ENCODE data around the gene UTP14A.
A peak's percentile ranks its signal among the peaks of the same experiment; 100 is the strongest.

The UTP14A gene

GRCh38 chrX:129932821-129933321 lies 26.9 kb downstream of the UTP14A start:
- ATAC-seq: peak; percentile 1

DNA sequence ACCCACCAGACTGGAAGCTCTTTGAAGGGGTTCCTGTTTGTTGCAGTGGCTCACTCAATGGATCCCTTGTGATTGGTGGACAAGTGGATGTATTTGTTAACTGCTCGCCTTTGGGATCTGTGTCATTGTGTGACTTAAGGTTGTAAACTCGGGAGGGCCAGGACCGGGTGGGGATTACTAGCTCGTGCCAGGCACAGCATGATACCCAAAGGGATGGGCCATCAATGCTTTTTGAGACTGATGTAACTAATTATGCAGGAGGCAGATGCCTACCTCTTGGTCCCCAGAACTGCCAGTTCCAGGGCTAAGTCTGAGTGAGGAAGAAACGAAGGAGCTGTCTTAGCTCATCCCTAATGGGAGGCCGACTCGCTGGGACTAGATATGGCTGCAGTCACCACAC lies 27.7 kb downstream of the UTP14A start:
- H3K27ac Mint-ChIP-seq: no peak overlapping the region
- H3K4me1 Mint-ChIP-seq: peaks cover 12% of the 10 kb centered on the region
- H3K4me3 Mint-ChIP-seq: peak overlapping the region; percentile 78
- peaks cover 5% of the 10 kb centered on the region for H3K36me3 Mint-ChIP-seq
- ATAC-seq: no peak
- no peaks in the 10 kb centered on the region for H3K27me3 Mint-ChIP-seq
- H3K9me3 Mint-ChIP-seq: no peaks in the 10 kb centered on the region

More at GRCh38 chrX:129932821-129933321, 26.9 kb downstream of the UTP14A start:
- Mint-ChIP-seq H3K4me1 (peaks cover 12% of the 10 kb centered on the region), H3K4me3 (peak overlapping the region; percentile 80), H3K9me3 (no peaks in the 10 kb centered on the region), H3K27me3 (no peaks in the 10 kb centered on the region), H3K27ac (peak overlapping the region; percentile 44), H3K36me3 (peaks cover 5% of the 10 kb centered on the region)

DNA sequence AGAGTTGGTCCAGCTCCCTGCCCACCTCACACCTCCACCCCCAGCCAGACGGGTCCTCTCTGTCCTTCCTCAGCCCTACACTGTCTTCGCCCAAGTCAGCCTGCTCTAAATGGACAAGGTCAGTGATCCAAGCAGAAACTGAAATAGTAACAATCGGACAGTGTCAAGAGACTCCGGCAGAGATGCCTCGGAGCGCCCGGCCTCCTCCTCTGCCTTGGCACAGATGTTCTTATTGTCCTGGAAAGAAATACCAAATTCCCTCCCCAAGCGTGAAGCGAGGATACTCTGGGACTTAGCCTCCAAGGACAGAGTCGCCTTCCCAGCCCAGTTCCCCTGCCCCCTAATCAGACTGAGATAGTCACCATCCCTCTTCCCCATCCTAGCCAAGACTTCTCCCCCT lies 28.5 kb downstream of the UTP14A start:
- Mint-ChIP-seq H3K36me3 (peaks cover under 1% of the 10 kb centered on the region), H3K27ac (no peak overlapping the region), H3K27me3 (no peaks in the 10 kb centered on the region), H3K9me3 (no peaks in the 10 kb centered on the region), H3K4me3 (no peak overlapping the region), H3K4me1 (peaks cover 12% of the 10 kb centered on the region)
- ATAC-seq: no peak

DNA sequence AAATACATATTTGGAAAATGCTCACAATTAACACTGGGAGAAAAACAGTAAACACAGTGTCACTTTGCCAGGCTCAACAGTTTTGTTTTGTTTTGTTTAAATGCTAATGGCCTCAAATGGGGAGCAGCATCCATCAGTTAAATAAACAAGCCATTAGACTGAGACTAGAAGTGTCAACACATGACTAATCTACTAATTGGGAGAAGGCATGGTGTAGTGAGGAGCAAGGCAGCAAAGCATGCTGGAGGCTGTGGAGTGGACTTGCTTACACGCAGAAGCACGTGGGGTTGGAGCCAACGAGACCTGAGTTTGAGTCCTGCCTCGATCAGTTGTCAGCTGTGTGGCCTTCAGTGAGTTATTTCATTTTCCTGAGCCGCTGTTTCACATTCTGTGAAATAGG lies 29.0 kb downstream of the UTP14A start:
- Mint-ChIP-seq H3K36me3 (no peaks in the 10 kb centered on the region), H3K27me3 (no peaks in the 10 kb centered on the region), H3K27ac (no peak overlapping the region), H3K9me3 (no peaks in the 10 kb centered on the region), H3K4me3 (no peak overlapping the region), H3K4me1 (peaks cover 12% of the 10 kb centered on the region)
- ATAC-seq: no peak

GRCh38 chrX:129938081-129938480 lies 32.1 kb downstream of the UTP14A start:
- Mint-ChIP-seq H3K36me3 (no peaks in the 10 kb centered on the region), H3K4me1 (peaks cover 7% of the 10 kb centered on the region), H3K9me3 (no peaks in the 10 kb centered on the region), H3K27ac (no peak overlapping the region), H3K27me3 (no peaks in the 10 kb centered on the region), H3K4me3 (no peak overlapping the region)
- no peak for ATAC-seq

DNA sequence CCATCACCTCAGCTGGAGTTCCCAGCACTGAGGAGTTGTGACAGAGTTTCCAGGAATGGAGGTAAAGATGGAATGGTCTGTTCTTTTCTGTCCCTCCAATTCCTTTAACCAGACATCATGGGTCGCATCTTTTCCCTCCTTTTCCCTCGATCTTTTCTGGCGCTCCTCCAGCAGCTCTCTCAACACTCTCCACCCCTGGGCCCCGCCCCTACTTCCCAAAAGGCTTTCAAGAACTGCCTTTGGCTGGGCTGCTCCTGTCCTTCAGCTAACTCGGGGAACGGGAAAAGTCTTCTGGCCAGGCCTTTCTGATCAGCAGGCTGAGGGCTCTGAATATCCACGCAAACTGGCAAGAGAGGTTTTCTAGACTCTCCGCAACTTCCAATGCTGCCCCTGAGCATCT lies 34.0 kb downstream of the UTP14A start:
- H3K4me3 Mint-ChIP-seq: no peak overlapping the region
- no peak overlapping the region for H3K27ac Mint-ChIP-seq
- H3K4me1 Mint-ChIP-seq: peaks cover 7% of the 10 kb centered on the region
- H3K36me3 Mint-ChIP-seq: no peaks in the 10 kb centered on the region
- no peaks in the 10 kb centered on the region for H3K9me3 Mint-ChIP-seq
- no peaks in the 10 kb centered on the region for H3K27me3 Mint-ChIP-seq
- no peak for ATAC-seq

GRCh38 chrX:129940721-129941120 lies 34.8 kb downstream of the UTP14A start:
- Mint-ChIP-seq H3K36me3 (no peaks in the 10 kb centered on the region), H3K9me3 (no peaks in the 10 kb centered on the region), H3K27me3 (no peaks in the 10 kb centered on the region), H3K4me1 (peaks cover 7% of the 10 kb centered on the region), H3K4me3 (no peak overlapping the region), H3K27ac (no peak overlapping the region)
- ATAC-seq: no peak

DNA sequence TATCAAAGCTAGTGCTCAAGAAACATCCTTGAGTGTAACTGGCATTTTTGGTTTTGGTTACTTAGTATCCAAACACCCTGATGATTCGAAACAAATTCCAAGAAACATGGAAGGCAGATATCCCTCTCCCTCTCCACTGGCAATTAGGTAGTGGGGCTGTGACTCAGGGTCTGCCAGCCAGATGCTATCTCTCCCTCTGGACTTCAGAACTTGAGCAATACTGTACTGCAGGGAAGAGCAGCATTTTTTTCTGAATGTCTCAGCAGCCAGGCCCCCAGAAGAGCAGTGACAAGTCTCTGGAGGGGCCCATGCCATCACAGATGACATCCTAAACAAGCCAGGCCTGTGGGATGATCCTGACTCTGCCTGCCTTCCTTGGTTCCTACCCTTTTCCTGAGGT lies 39.2 kb downstream of the UTP14A start:
- Mint-ChIP-seq H3K36me3 (no peaks in the 10 kb centered on the region), H3K27ac (no peak overlapping the region), H3K4me1 (no peaks in the 10 kb centered on the region), H3K4me3 (no peak overlapping the region), H3K9me3 (no peaks in the 10 kb centered on the region), H3K27me3 (no peaks in the 10 kb centered on the region)
- ATAC-seq: no peak

GRCh38 chrX:129953334-129953648 lies 47.3 kb downstream of the UTP14A start:
- Mint-ChIP-seq H3K4me1 (peaks cover 27% of the 10 kb centered on the region), H3K9me3 (no peaks in the 10 kb centered on the region), H3K4me3 (peak overlapping the region; percentile 77), H3K27ac (peak overlapping the region; percentile 87), H3K27me3 (no peaks in the 10 kb centered on the region), H3K36me3 (no peaks in the 10 kb centered on the region)
- ATAC-seq: no peak

DNA sequence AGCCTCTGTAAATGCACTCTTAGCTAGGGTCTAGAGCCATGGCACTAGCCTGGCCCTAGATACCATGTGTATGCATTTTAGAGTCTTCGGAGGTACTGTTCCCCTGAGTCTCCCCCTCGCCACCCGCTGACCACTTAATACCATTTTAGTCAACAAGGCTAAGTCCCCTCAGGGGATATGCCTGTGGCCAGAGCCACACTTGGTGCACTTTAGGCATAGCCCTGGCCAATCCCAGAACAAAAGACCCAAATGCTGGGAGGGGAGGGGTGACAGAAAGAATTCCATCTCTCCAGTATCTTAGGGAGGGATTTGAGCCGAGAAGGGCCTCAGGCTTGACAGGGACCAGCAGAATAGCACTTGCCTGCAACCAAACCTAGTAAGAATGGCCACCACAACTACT lies 47.9 kb downstream of the UTP14A start:
- H3K9me3 Mint-ChIP-seq: no peaks in the 10 kb centered on the region
- no peaks in the 10 kb centered on the region for H3K36me3 Mint-ChIP-seq
- ATAC-seq: no peak
- H3K4me3 Mint-ChIP-seq: no peak overlapping the region
- H3K27ac Mint-ChIP-seq: no peak overlapping the region
- peaks cover 29% of the 10 kb centered on the region for H3K4me1 Mint-ChIP-seq
- H3K27me3 Mint-ChIP-seq: no peaks in the 10 kb centered on the region

DNA sequence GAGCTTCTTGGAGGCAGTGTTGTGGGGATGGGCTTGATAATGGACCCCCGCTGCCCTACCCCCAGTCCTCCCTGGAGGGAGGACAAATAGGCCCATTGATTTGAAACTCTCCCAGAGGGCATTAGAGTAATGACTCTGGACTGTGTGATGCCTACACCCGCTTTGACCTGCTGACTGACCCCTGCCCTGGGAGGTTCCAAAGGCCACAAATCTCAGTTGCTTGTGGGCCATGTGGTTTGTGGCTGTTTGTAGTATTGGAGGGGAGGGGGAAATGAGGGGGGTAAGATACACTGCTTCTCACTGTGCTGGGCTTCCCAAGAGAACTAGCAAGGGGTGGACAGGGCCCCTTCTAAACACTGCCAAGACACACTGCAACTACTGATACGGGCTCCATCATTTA lies 48.8 kb downstream of the UTP14A start:
- H3K27ac Mint-ChIP-seq: no peak overlapping the region
- H3K4me3 Mint-ChIP-seq: no peak overlapping the region
- no peaks in the 10 kb centered on the region for H3K9me3 Mint-ChIP-seq
- no peak for ATAC-seq
- peaks cover 32% of the 10 kb centered on the region for H3K4me1 Mint-ChIP-seq
- H3K27me3 Mint-ChIP-seq: no peaks in the 10 kb centered on the region
- no peaks in the 10 kb centered on the region for H3K36me3 Mint-ChIP-seq

DNA sequence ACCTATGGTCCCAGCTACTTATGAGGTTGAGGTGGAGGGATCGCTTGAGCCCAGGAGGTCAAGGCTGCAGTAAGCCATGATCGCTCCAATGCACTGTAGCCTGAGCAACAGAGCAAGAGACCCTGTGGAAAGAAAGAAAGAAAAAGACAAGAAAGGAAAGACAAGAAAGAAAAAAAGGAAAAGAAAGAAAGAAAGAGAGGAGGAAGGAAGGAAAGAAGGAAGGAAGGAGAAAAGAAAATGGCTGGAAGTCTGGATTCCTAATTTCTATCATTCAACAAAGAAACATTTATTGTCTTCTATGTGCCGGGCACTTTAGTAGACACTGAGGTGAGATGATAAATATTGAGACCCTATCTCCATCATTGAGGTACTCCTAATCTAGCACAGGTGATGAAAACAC lies 49.7 kb downstream of the UTP14A start:
- peak overlapping the region; percentile 10 for H3K27ac Mint-ChIP-seq
- no peak for ATAC-seq

GRCh38 chrX:129956145-129956544 lies 50.2 kb downstream of the UTP14A start:
- Mint-ChIP-seq H3K27me3 (no peaks in the 10 kb centered on the region), H3K9me3 (no peaks in the 10 kb centered on the region), H3K4me1 (peaks cover 37% of the 10 kb centered on the region), H3K27ac (no peak overlapping the region), H3K36me3 (no peaks in the 10 kb centered on the region), H3K4me3 (no peak overlapping the region)
- ATAC-seq: no peak

More for the DNA sequence above, 49.7 kb downstream of the UTP14A start:
- Mint-ChIP-seq H3K27me3 (no peaks in the 10 kb centered on the region), H3K4me3 (no peak overlapping the region), H3K4me1 (peaks cover 34% of the 10 kb centered on the region), H3K9me3 (no peaks in the 10 kb centered on the region), H3K36me3 (no peaks in the 10 kb centered on the region)

- H3K4me3 Mint-ChIP-seq: peak overlapping the region; percentile 68
- H3K9me3 Mint-ChIP-seq: no peaks in the 10 kb centered on the region
- peak overlapping the region; percentile 80 for H3K27ac Mint-ChIP-seq
- H3K36me3 Mint-ChIP-seq: no peaks in the 10 kb centered on the region
- H3K27me3 Mint-ChIP-seq: no peaks in the 10 kb centered on the region
- no peak for ATAC-seq
- H3K4me1 Mint-ChIP-seq: peaks cover 43% of the 10 kb centered on the region
These were observed 50.8 kb downstream of the UTP14A start for GRCh38 chrX:129956765-129957164.

- H3K36me3 Mint-ChIP-seq: no peaks in the 10 kb centered on the region
- ATAC-seq: peak; percentile 90
- H3K4me3 Mint-ChIP-seq: peak overlapping the region; percentile 75
- peak overlapping the region; percentile 80 for H3K27ac Mint-ChIP-seq
- no peaks in the 10 kb centered on the region for H3K27me3 Mint-ChIP-seq
- H3K4me1 Mint-ChIP-seq: peaks cover 42% of the 10 kb centered on the region
- H3K9me3 Mint-ChIP-seq: no peaks in the 10 kb centered on the region
These were observed 51.5 kb downstream of the UTP14A start for GRCh38 chrX:129957241-129958082.

- Mint-ChIP-seq H3K4me1 (peaks cover 35% of the 10 kb centered on the region), H3K36me3 (no peaks in the 10 kb centered on the region), H3K27ac (peak overlapping the region; percentile 80), H3K9me3 (no peaks in the 10 kb centered on the region), H3K27me3 (no peaks in the 10 kb centered on the region), H3K4me3 (peak overlapping the region; percentile 75)
- ATAC-seq: no peak
These were observed 52.1 kb downstream of the UTP14A start for GRCh38 chrX:129958083-129958465.

All from stimulated activated memory B cell treated with anti-CD40 and anti-IgM and Interleukin-4, amounts not matched to agents 10 μg/mL and 1 μg/mL and 100 μg/mL, for 72 hours (primary cell).